Neural cell (in vitro differentiated cells): ENCODE results near the gene LSM14A.

Experiments
- CTCF ChIP-seq: fragments of 450-650 bp; IDR thresholded peaks from 2 replicates; pipeline ENCODE4 v1.5.1; 2014; ENCODE audit warnings: antibody characterized with exemption, mild to moderate bottlenecking, moderate library complexity; ENCODE audit not compliant: poor library complexity, severe bottlenecking
- EZH2 ChIP-seq: fragments of 200-600, 300-800 bp; shearing (Covaris generic), sonication (generic); IDR thresholded peaks from 2 replicates; pipeline ENCODE4 v1.6.1; 2014; ENCODE audit warnings: antibody characterized with exemption, low read length, borderline replicate concordance, mild to moderate bottlenecking; ENCODE audit not compliant: insufficient read depth, poor library complexity, severe bottlenecking
- MXI1 ChIP-seq: fragments of 450-650 bp; conservative IDR thresholded peaks from 2 replicates; pipeline ENCODE4 v1.6.1; 2014; ENCODE audit warnings: antibody characterized with exemption, mild to moderate bottlenecking; ENCODE audit not compliant: poor library complexity, severe bottlenecking
- POLR2AphosphoS5 ChIP-seq: IDR thresholded peaks from 2 replicates; pipeline ENCODE4 v1.6.1; 2012

- TF ChIP-seq POLR2AphosphoS5 (no peak), CTCF (no peak), EZH2 (no peak), MXI1 (no peak)
Measured at GRCh38 chr19:34135821-34136611, 36.3 kb upstream of the LSM14A start.
